A673 (cell line): Measurements from ENCODE around the gene UXT. TPM values are rescaled to one million over a fixed set of nuclear protein-coding genes. Genes with fewer than 3 reads are reported as not detected.

ENCODE experiments used
- BruUV-seq: library from RNA; stranded (reverse); fragments of 400-500 nt; replicated peaks from 2 replicates; lab custom pipeline; 2021; lab: Mats Ljungman, UMichigan
- CTCF ChIA-PET: fragments of 300-600 bp; sonication (Branson Sonifier 250); formaldehyde crosslinking; loops from one replicate; lab custom pipeline; 2022; ENCODE audit warnings: antibody characterized with exemption; lab: Charles Lee
- POLR2A ChIA-PET: fragments of 300-600 bp; sonication (Branson Sonifier 250); formaldehyde crosslinking; loops from one replicate; lab custom pipeline; 2022; ENCODE audit warnings: antibody characterized with exemption; ENCODE audit not compliant: low non-redundant PET; lab: Charles Lee
- DNase-seq: peaks from one replicate; pipeline ENCODE4 v3.0.0-alpha.2; 2015; ENCODE audit warnings: low spot score
- H3K27ac ChIP-seq: fragments of 200-600 bp; sonication (generic); 2 replicates; pipeline ENCODE4 v1.5.1; 2016; ENCODE audit warnings: mixed run types, low read depth, mild to moderate bottlenecking, mixed read lengths, antibody characterized with exemption, low read length; ENCODE audit not compliant: poor library complexity, severe bottlenecking
- H3K27me3 ChIP-seq: fragments of 200-600 bp; sonication (generic); replicated peaks from 2 replicates; pipeline ENCODE4 v1.6.1; 2017; ENCODE audit warnings: mixed run types, low read depth, mild to moderate bottlenecking, mixed read lengths, antibody characterized with exemption, low read length; ENCODE audit not compliant: insufficient read depth, poor library complexity
- H3K36me3 ChIP-seq: fragments of 200-600 bp; sonication (generic); 2 replicates; pipeline ENCODE4 v1.6.1; 2016; ENCODE audit warnings: mixed run types, mild to moderate bottlenecking, mixed read lengths, antibody characterized with exemption, low read length; ENCODE audit not compliant: insufficient read depth, poor library complexity, severe bottlenecking
- H3K4me1 ChIP-seq: fragments of 200-600 bp; sonication (generic); 2 replicates; pipeline ENCODE4 v1.6.1; 2017; ENCODE audit warnings: mixed run types, mild to moderate bottlenecking, mixed read lengths, antibody characterized with exemption, low read length; ENCODE audit not compliant: insufficient read depth, poor library complexity, severe bottlenecking
- H3K4me3 ChIP-seq: fragments of 200-600 bp; sonication (generic); 2 replicates; pipeline ENCODE4 v1.5.1; 2016; ENCODE audit warnings: low read depth, mixed run types, mild to moderate bottlenecking, mixed read lengths, low read length; ENCODE audit not compliant: poor library complexity, severe bottlenecking
- H3K9me3 ChIP-seq: fragments of 200-600 bp; sonication (generic); 2 replicates; pipeline ENCODE4 v1.6.1; 2016; ENCODE audit warnings: mixed run types, low read depth, mild to moderate bottlenecking, mixed read lengths, antibody characterized with exemption, low read length; ENCODE audit not compliant: poor library complexity, severe bottlenecking
- CTCF ChIP-seq: fragments of 300-800, 200-600 bp; sonication (generic); conservative IDR thresholded peaks from 2 replicates; pipeline ENCODE4 v1.5.1; 2017; ENCODE audit warnings: low read depth, mild to moderate bottlenecking, antibody characterized with exemption, low read length, moderate library complexity, mixed read lengths
- EZH2 ChIP-seq: fragments of 200-600 bp; sonication (generic); IDR thresholded peaks from 2 replicates; pipeline ENCODE4 v1.6.1; 2017; ENCODE audit warnings: borderline replicate concordance, low read depth, mild to moderate bottlenecking, mixed read lengths, antibody characterized with exemption, low read length; ENCODE audit not compliant: poor library complexity, severe bottlenecking
- intact Hi-C: fragments of 100-400 bp; cut with micrococcal nuclease; formaldehyde crosslinking; loops from one replicate; pipeline ENCODE4 v1.10.0; 2022; ENCODE audit not compliant: unreplicated experiment
- total RNA-seq: library from RNA; stranded (reverse); gene quantifications from 2 replicates; pipeline ENCODE4 v1.2.3, GENCODE V29; 2021

UXT gene
- total RNA-seq, 1 experiment from 2014 or later, result 110 TPM

GRCh38 chrX:47645530-47645929 is 13.4 kb downstream of the UXT start:
- TF ChIP-seq CTCF (no peak), EZH2 (no peak)
- no peak overlapping the region for H3K27ac ChIP-seq
- ChIA-PET CTCF (interaction anchor here (1.0 kb wide), 1 partner anchor 104 kb away, joined by 3 read pairs; no protein-coding TSS in a partner anchor), POLR2A (no interaction called here)
- intact Hi-C loops, result no loop called here
- no peaks in the 10 kb centered on the region for H3K9me3 ChIP-seq
- H3K4me1 ChIP-seq, result no peaks in the 10 kb centered on the region
- H3K27me3 ChIP-seq, result no peaks in the 10 kb centered on the region
- DNase-seq, result no peak
- BruUV-seq, result no TSS peak
- no peak overlapping the region for H3K4me3 ChIP-seq
- H3K36me3 ChIP-seq, result peaks cover 8% of the 10 kb centered on the region

GRCh38 chrX:47644557-47645091 is 14.4 kb downstream of the UXT start:
- Histone ChIP-seq H3K36me3 (peaks cover 17% of the 10 kb centered on the region), H3K27me3 (no peaks in the 10 kb centered on the region), H3K4me3 (no peak overlapping the region), H3K27ac (no peak overlapping the region), H3K4me1 (no peaks in the 10 kb centered on the region), H3K9me3 (no peaks in the 10 kb centered on the region)
- no TSS peak for BruUV-seq
- ChIA-PET CTCF (interaction anchor here (0.6 to 1.6 kb wide), 5 partner anchors 36 to 147 kb away, joined by 3 to 5 read pairs (median 4); partner anchors contain the start of gene TIMP1), POLR2A (interaction anchor here (0.5 kb wide), 1 partner anchor 332 kb away, joined by 5 read pairs; no protein-coding TSS in a partner anchor)
- TF ChIP-seq EZH2 (no peak), CTCF (peak; percentile 58)
- intact Hi-C loops, result loop anchor here (1.0 to 5.0 kb wide), 4 partner anchors 82 to 451 kb away; partner anchors contain the start of genes ARAF and UBA1
- DNase-seq, result peak; percentile 71

DNA sequence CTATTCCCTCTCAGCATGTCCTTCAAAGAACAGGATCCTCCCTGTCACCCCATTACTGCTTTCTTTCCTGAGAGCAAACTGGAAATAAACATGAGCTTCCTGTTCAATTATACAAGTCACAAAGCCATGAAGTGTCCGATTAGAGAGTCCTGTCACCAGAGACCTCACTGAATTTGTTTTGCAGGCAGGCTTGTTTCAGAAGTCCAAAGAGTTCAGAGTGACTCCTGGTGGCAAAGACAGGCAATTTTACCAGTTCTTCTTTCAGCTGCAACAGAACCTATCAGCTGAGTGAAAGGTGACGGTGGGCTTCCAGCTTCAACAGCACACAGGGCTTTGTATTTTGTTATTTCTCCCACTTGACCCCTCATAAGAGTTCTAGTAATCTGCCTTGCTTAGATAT is 15.1 kb downstream of the UXT start:
- peaks cover 20% of the 10 kb centered on the region for H3K36me3 ChIP-seq
- TF ChIP-seq EZH2 (no peak), CTCF (peak; percentile 49)
- CTCF ChIA-PET, result interaction anchor here (0.6 to 1.6 kb wide), 4 partner anchors 35 to 147 kb away, joined by 3 to 7 read pairs (median 4); partner anchors contain the start of gene TIMP1
- no TSS peak for BruUV-seq
- intact Hi-C loops, result loop anchor here (1.0 to 5.0 kb wide), 4 partner anchors 82 to 451 kb away; partner anchors contain the start of genes ARAF and UBA1
- H3K4me3 ChIP-seq, result no peak overlapping the region
- DNase-seq, result peak; percentile 65
- H3K9me3 ChIP-seq, result no peaks in the 10 kb centered on the region
- no peaks in the 10 kb centered on the region for H3K4me1 ChIP-seq
- no peaks in the 10 kb centered on the region for H3K27me3 ChIP-seq
- POLR2A ChIA-PET, result no interaction called here
- H3K27ac ChIP-seq, result peak overlapping the region; percentile 7
